ENCODE measurements around the gene NNT.

The NNT gene

GRCh38 chr5:43603344-43604217 lies 601 bp downstream of the NNT start:
- peaks cover 18% of the 10 kb centered on the region for H3K4me1 ChIP-seq (ENCODE audit: control insufficient read depth, insufficient read depth, low read length, poor library complexity, severe bottlenecking)
- H3K4me3 ChIP-seq (ENCODE audit: insufficient read depth, low read depth, low read length, poor library complexity, severe bottlenecking) = peak overlapping the region; percentile 88
- peak; percentile 56 to 62 (median 61) for DNase-seq
- no peaks in the 10 kb centered on the region for H3K36me3 ChIP-seq (ENCODE audit: control insufficient read depth, insufficient read depth, low read length)
- H3K27me3 ChIP-seq (replicated peaks; ENCODE audit: control insufficient read depth, insufficient read depth, low read length, poor library complexity, severe bottlenecking) = no peaks in the 10 kb centered on the region
- H3K9me3 ChIP-seq (ENCODE audit: control insufficient read depth, low read length) = no peaks in the 10 kb centered on the region
- H3K27ac ChIP-seq (ENCODE audit: insufficient read depth, low read length, poor library complexity, severe bottlenecking) = peak overlapping the region; percentile 80

- Histone ChIP-seq H3K27ac (ENCODE audit: insufficient read depth, low read length, poor library complexity, severe bottlenecking) (no peak overlapping the region), H3K36me3 (ENCODE audit: control insufficient read depth, insufficient read depth, low read length) (no peaks in the 10 kb centered on the region)
- no peak for DNase-seq
Observed at GRCh38 chr5:43604699-43605098, 1.7 kb downstream of the NNT start.

GRCh38 chr5:43606351-43606750 lies 3.4 kb downstream of the NNT start:
- Histone ChIP-seq H3K36me3 (ENCODE audit: control insufficient read depth, insufficient read depth, low read length) (peaks cover 3% of the 10 kb centered on the region), H3K9me3 (ENCODE audit: control insufficient read depth, low read length) (no peaks in the 10 kb centered on the region), H3K27ac (ENCODE audit: insufficient read depth, low read length, poor library complexity, severe bottlenecking) (no peak overlapping the region), H3K4me3 (ENCODE audit: insufficient read depth, low read depth, low read length, poor library complexity, severe bottlenecking) (no peak overlapping the region), H3K4me1 (ENCODE audit: control insufficient read depth, insufficient read depth, low read length, poor library complexity, severe bottlenecking) (peaks cover 18% of the 10 kb centered on the region), H3K27me3 (replicated peaks; ENCODE audit: control insufficient read depth, insufficient read depth, low read length, poor library complexity, severe bottlenecking) (no peaks in the 10 kb centered on the region)
- DNase-seq = no peak

More at GRCh38 chr5:43604699-43605098, 1.7 kb downstream of the NNT start:
- Histone ChIP-seq H3K9me3 (ENCODE audit: control insufficient read depth, low read length) (no peaks in the 10 kb centered on the region), H3K27me3 (replicated peaks; ENCODE audit: control insufficient read depth, insufficient read depth, low read length, poor library complexity, severe bottlenecking) (no peaks in the 10 kb centered on the region), H3K4me1 (ENCODE audit: control insufficient read depth, insufficient read depth, low read length, poor library complexity, severe bottlenecking) (peaks cover 18% of the 10 kb centered on the region), H3K4me3 (ENCODE audit: insufficient read depth, low read depth, low read length, poor library complexity, severe bottlenecking) (no peak overlapping the region)

GRCh38 chr5:43608406-43608805 lies 5.4 kb downstream of the NNT start:
- H3K9me3 ChIP-seq (ENCODE audit: control insufficient read depth, low read length) = no peaks in the 10 kb centered on the region
- no peak for DNase-seq
- peaks cover 13% of the 10 kb centered on the region for H3K4me1 ChIP-seq (ENCODE audit: control insufficient read depth, insufficient read depth, low read length, poor library complexity, severe bottlenecking)
- no peaks in the 10 kb centered on the region for H3K27me3 ChIP-seq (replicated peaks; ENCODE audit: control insufficient read depth, insufficient read depth, low read length, poor library complexity, severe bottlenecking)
- H3K36me3 ChIP-seq (ENCODE audit: control insufficient read depth, insufficient read depth, low read length) = peaks cover 19% of the 10 kb centered on the region
- no peak overlapping the region for H3K27ac ChIP-seq (ENCODE audit: insufficient read depth, low read length, poor library complexity, severe bottlenecking)
- H3K4me3 ChIP-seq (ENCODE audit: insufficient read depth, low read depth, low read length, poor library complexity, severe bottlenecking) = no peak overlapping the region

- no peak overlapping the region for H3K4me3 ChIP-seq (ENCODE audit: insufficient read depth, low read depth, low read length, poor library complexity, severe bottlenecking)
- no peaks in the 10 kb centered on the region for H3K9me3 ChIP-seq (ENCODE audit: control insufficient read depth, low read length)
- H3K27me3 ChIP-seq (replicated peaks; ENCODE audit: control insufficient read depth, insufficient read depth, low read length, poor library complexity, severe bottlenecking) = no peaks in the 10 kb centered on the region
- DNase-seq = no peak
- no peak overlapping the region for H3K27ac ChIP-seq (ENCODE audit: insufficient read depth, low read length, poor library complexity, severe bottlenecking)
- peaks cover 4% of the 10 kb centered on the region for H3K4me1 ChIP-seq (ENCODE audit: control insufficient read depth, insufficient read depth, low read length, poor library complexity, severe bottlenecking)
- peaks cover 19% of the 10 kb centered on the region for H3K36me3 ChIP-seq (ENCODE audit: control insufficient read depth, insufficient read depth, low read length)
Observed at GRCh38 chr5:43609752-43610151, 6.8 kb downstream of the NNT start.

GRCh38 chr5:43613370-43613769 lies 10.4 kb downstream of the NNT start:
- DNase-seq = no peak
- Histone ChIP-seq H3K27ac (ENCODE audit: insufficient read depth, low read length, poor library complexity, severe bottlenecking) (no peak overlapping the region), H3K4me1 (ENCODE audit: control insufficient read depth, insufficient read depth, low read length, poor library complexity, severe bottlenecking) (no peaks in the 10 kb centered on the region), H3K4me3 (ENCODE audit: insufficient read depth, low read depth, low read length, poor library complexity, severe bottlenecking) (no peak overlapping the region), H3K36me3 (ENCODE audit: control insufficient read depth, insufficient read depth, low read length) (peaks cover 37% of the 10 kb centered on the region), H3K9me3 (ENCODE audit: control insufficient read depth, low read length) (no peaks in the 10 kb centered on the region), H3K27me3 (replicated peaks; ENCODE audit: control insufficient read depth, insufficient read depth, low read length, poor library complexity, severe bottlenecking) (no peaks in the 10 kb centered on the region)

GRCh38 chr5:43615445-43616184 lies 12.6 kb downstream of the NNT start:
- Histone ChIP-seq H3K27ac (ENCODE audit: insufficient read depth, low read length, poor library complexity, severe bottlenecking) (no peak overlapping the region), H3K4me1 (ENCODE audit: control insufficient read depth, insufficient read depth, low read length, poor library complexity, severe bottlenecking) (no peaks in the 10 kb centered on the region), H3K36me3 (ENCODE audit: control insufficient read depth, insufficient read depth, low read length) (peaks cover 44% of the 10 kb centered on the region), H3K4me3 (ENCODE audit: insufficient read depth, low read depth, low read length, poor library complexity, severe bottlenecking) (no peak overlapping the region), H3K9me3 (ENCODE audit: control insufficient read depth, low read length) (no peaks in the 10 kb centered on the region), H3K27me3 (replicated peaks; ENCODE audit: control insufficient read depth, insufficient read depth, low read length, poor library complexity, severe bottlenecking) (no peaks in the 10 kb centered on the region)
- DNase-seq = no peak

- no peak overlapping the region for H3K4me3 ChIP-seq (ENCODE audit: insufficient read depth, low read depth, low read length, poor library complexity, severe bottlenecking)
- peaks cover 40% of the 10 kb centered on the region for H3K36me3 ChIP-seq (ENCODE audit: control insufficient read depth, insufficient read depth, low read length)
- H3K27me3 ChIP-seq (replicated peaks; ENCODE audit: control insufficient read depth, insufficient read depth, low read length, poor library complexity, severe bottlenecking) = no peaks in the 10 kb centered on the region
- H3K27ac ChIP-seq (ENCODE audit: insufficient read depth, low read length, poor library complexity, severe bottlenecking) = no peak overlapping the region
- H3K4me1 ChIP-seq (ENCODE audit: control insufficient read depth, insufficient read depth, low read length, poor library complexity, severe bottlenecking) = no peaks in the 10 kb centered on the region
- no peaks in the 10 kb centered on the region for H3K9me3 ChIP-seq (ENCODE audit: control insufficient read depth, low read length)
- DNase-seq = no peak
Observed at GRCh38 chr5:43616535-43616934, 13.6 kb downstream of the NNT start.

GRCh38 chr5:43619380-43619779 lies 16.4 kb downstream of the NNT start:
- Histone ChIP-seq H3K27ac (ENCODE audit: insufficient read depth, low read length, poor library complexity, severe bottlenecking) (no peak overlapping the region), H3K9me3 (ENCODE audit: control insufficient read depth, low read length) (no peaks in the 10 kb centered on the region), H3K27me3 (replicated peaks; ENCODE audit: control insufficient read depth, insufficient read depth, low read length, poor library complexity, severe bottlenecking) (no peaks in the 10 kb centered on the region), H3K36me3 (ENCODE audit: control insufficient read depth, insufficient read depth, low read length) (peaks cover 25% of the 10 kb centered on the region), H3K4me3 (ENCODE audit: insufficient read depth, low read depth, low read length, poor library complexity, severe bottlenecking) (no peak overlapping the region), H3K4me1 (ENCODE audit: control insufficient read depth, insufficient read depth, low read length, poor library complexity, severe bottlenecking) (no peaks in the 10 kb centered on the region)
- DNase-seq = no peak

- Histone ChIP-seq H3K36me3 (ENCODE audit: control insufficient read depth, insufficient read depth, low read length) (peaks cover 25% of the 10 kb centered on the region), H3K27ac (ENCODE audit: insufficient read depth, low read length, poor library complexity, severe bottlenecking) (no peak overlapping the region), H3K9me3 (ENCODE audit: control insufficient read depth, low read length) (no peaks in the 10 kb centered on the region), H3K4me1 (ENCODE audit: control insufficient read depth, insufficient read depth, low read length, poor library complexity, severe bottlenecking) (no peaks in the 10 kb centered on the region), H3K4me3 (ENCODE audit: insufficient read depth, low read depth, low read length, poor library complexity, severe bottlenecking) (no peak overlapping the region), H3K27me3 (replicated peaks; ENCODE audit: control insufficient read depth, insufficient read depth, low read length, poor library complexity, severe bottlenecking) (no peaks in the 10 kb centered on the region)
- DNase-seq = no peak
Observed at GRCh38 chr5:43619911-43620310, 16.9 kb downstream of the NNT start.

Data from effector memory CD4-positive, alpha-beta T cell (primary cell).